NCI-H748 treated with DMSO at 0.1 percent for 48 hours (cell line): ENCODE data around the gene IL1RL2.

Source experiments
- DNase-seq: peaks from one replicate; lab custom pipeline; 2025; lab: John Stamatoyannopoulos, UW

The IL1RL2 gene

DNA sequence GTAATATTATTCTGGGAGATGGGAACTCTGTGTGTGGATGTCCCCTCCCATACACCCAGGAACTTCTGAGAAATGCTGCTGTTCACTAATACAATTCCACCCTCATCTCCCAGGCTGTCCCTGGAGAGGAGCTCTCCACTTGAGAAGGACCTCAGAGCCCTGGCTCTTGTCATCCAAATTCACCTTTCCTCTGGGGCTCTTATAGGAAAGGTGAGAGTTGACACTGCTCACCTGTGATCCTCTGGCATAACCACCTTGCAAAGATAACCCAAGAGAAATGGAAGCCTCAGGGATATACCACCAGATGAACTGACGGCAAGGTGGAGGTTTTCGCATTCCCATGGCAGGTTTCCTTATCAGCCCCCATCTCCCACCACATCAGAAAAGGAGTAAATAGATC lies 52.0 kb downstream of the IL1RL2 start:
- no peak for DNase-seq

GRCh38 chr2:102239344-102239743 lies 52.5 kb downstream of the IL1RL2 start:
- DNase-seq: no peak

DNA sequence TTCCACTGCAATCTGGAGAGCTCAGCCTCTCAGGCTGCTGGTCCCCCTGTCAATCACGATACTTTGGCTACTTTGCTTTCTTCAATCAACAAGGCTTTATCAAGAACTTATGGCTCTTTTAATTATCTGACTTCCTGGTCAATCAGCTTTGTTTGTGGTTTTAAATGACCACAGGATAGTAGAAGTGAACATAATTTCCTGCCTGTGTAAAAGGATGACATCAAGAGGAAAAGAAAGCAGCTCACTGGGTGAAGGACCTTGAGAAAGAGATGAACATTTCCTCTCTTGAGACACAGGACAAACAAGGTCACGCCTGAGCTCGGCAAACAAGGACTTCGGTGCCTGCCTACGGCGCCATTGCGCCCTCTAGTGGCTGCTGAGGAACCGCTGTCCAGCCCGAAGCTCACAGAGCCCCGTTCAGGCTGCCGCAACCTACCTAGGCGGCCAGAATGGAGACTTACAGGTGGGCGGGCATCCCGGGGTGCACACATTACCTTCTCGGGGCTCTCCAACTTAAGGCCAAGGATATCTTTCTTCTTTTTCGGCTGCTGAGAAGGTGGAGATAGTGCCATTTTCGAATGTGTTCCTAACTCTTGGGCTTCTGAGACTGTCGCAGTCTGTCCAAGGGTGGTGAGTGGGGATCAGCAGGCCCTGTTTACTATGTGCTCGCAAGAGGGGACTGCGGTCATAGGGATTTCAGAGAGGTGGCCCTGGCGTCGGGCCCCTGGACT lies 54.0 kb downstream of the IL1RL2 start:
- DNase-seq: peak; percentile 17

GRCh38 chr2:102241616-102242305 lies 54.9 kb downstream of the IL1RL2 start:
- DNase-seq: no peak

DNA sequence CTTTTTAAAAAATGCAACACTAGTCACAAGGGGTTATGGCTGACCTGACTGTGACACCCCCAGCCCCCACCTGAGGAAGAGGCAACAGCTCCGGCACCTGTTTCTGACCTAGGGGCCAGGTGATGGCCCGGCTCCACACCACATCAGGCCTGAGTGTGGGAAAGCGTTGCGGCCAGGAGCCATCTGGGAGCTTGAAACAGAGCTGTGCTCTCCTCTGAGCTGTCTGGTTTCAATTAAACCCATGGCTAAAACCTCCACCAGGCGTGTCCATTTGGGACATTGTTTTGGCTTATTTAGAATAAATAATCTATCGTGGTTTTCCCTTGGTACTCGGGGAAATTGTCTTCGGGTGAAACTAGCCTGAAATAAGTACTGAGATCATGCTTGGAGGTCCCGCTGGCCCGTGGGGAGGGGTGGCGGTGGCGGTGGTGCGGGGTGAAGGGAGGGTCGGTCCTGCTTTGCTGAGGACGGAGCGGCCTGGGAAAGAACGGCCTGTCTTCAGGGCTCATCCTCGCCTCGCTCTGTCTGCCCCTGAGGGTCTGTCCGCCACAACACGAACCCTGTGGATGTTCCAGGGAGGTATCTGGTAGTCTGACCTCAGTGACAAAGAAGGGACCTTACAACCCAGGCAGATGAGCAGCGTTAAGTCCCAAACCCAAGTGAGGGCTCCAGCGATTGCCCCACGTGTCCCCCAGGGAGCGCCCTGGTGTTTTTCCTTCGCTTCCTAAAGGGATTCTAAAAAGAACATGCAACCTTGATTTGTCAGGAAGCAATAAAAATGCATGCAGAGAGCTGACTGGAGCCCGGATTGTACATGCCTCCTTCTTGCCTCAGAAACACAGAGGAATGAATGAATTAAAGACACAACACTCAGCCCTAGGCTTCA lies 58.7 kb downstream of the IL1RL2 start:
- DNase-seq: no peak

DNA sequence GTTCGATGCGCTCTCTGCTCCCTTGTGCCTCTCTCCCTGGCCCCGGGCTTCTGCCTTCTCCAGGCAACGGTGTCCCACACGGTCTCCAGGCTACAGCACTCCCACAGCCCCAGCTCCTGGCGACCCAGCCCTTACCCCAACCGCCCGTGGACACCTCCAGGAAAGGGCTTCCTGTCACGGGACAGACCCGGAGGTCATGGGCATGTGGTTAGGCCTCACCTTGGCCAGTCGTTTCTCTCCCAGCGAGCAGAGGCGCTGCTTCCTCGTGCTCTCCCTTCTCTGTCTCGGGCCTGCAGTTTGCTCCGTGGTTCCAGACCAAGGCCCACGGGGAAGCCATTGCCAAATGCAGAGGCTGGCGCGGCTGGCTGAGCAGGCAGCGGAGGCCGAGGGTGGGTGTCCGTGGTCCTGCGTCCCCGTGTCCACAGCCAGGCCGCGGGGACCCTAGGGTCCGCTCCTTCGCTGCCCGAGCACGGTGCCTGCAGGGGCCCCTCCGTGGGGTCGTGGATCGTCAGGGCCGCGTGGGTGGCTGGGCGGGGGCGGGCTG lies 63.5 kb downstream of the IL1RL2 start:
- no peak for DNase-seq

DNA sequence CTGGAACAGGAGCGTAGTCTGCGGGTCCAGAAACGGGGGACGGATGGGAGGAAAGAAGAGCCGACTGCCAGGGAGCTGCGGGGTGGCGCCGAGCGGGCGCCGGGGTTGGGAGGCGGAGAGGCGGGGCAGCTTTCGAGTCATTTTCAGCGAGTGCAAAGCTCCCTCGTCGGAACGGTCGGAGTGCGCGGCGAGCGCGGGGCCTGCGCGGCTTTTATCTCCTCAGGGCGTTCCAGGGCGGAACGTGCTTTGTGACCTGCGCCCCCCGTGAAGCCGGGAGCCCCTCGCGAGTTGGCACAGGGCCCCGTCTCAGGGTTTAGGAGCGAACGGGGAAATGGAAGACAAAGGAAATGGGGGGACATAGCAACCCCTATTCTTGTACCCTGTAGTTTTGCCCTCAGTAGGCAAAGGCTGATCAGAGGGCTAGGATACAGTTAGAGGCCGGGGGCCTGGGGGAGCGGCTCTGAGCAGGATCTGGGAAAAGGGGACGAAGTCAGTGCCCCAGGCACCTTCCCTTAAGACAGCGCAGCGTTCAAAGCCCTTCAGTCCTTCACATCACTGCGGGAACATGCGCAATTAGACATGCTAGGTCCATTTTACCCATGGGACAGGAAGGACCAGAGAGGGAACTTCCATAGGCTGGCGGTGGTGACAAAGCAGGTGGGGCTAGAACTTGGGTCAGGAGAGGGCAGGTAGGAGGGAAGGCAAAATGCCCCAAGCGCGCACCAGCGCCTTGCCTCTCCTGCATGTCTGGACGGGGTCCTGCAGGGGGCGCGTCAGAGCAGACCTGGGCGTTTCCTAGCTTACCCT lies 64.4 kb downstream of the IL1RL2 start:
- no peak for DNase-seq

DNA sequence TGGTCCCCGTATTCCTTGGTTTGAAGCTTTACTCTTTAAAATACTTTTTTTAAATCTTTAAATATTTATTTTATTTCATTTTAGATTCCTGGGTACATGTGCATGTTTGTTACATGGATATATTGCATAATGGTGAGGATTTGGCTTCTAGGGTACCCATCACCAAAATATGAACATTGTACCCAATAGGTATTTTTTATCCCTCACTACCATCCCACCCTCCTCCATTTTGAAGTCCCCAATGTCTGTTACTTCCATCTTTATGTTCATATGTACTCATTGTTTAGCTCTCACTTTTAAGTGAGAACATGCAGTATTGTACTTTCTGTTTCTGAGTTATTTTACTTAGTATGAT lies 65.0 kb downstream of the IL1RL2 start:
- no peak for DNase-seq

DNA sequence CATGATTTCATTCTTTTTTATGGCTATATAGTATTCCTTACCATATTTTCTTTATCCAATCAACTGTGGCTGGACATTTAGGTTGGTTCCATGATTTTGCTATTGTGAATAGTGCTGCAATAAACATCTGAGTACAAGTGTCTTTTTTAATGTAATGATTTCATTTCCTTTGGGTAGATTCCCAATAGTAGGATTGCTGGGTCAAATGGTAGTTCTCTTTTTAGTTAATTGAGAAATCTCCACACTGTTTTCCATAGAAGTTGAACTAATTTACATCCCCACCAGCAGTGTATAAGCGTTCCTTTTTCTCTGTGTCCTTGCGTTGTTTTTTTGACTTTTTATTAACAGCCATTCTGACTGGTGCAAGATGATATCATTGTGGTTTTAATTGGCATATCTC lies 65.4 kb downstream of the IL1RL2 start:
- DNase-seq: no peak

DNA sequence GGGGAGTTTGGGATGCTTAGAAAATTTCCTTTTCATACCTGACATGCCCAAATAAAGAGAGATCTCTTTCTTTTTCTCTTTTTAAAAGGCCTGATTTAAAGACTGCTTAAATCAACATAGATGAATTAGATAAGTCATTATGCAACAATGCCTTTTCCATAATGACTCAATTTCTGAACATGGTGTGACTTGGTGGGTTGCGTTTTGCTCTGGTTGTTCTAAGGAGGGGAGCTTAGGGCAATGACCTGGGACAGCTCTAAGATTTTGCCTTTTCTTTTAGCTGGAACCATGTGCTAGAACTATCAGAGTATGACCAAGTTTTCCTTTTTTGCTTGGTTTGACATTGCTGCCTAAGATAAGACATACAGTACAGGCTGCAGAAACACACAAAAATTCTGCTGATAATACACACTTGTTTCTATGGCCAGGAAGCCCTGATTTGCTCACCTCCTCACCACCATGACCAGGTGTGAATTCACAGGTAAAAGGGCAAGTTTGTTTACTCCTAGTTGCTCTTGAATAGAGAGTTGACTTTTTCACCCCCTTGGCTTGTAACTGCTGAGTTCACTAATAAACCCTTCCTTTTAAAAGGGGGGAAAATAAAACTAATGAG lies 66.4 kb downstream of the IL1RL2 start:
- DNase-seq: no peak

DNA sequence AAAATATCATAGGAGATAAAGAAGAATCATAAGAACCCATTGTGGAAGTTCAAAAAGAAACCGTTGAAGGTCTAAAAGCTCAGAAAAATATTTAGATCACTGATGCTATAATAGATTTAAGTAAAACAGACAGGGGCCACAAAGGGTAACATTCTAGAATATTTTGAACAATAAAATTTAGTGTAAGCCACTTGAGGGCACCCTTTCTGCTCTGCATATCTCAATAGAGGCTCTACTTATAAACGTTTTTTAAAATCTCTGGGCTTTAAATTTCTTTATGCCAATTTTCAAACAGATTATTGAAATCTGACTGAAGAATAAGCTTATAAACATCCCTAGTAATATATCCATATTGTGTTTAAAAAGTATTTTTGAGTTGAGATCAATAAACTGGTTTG lies 66.9 kb downstream of the IL1RL2 start:
- DNase-seq: no peak

GRCh38 chr2:102256276-102256675 lies 69.5 kb downstream of the IL1RL2 start:
- DNase-seq: no peak

DNA sequence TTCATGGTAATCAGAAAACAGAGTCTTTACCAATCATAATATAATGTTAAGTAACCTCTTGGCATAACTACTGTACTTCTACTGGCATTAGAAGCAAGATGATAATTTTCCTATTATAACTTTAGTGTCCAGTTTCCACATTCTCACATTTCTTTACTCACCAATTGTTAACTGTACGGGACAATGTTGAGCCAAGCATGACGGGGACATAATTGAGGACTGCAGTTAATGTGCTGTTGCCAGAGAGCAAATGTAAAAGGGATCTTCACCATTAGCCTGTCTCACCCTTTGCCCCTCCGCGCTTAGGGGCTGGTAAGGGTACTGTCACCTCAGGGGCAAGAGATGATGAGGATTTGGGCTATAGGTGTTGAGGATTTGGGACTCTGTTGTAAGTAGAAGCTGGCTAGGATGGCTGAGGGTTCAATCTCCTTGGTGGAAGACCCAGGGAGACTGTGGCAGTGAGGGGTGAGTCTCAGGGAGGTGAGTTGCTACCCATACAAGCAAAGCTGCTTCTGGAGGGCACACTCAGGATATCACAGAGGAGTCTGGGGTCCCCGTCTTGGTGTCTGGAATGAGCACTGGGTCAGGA lies 70.1 kb downstream of the IL1RL2 start:
- DNase-seq: no peak

DNA sequence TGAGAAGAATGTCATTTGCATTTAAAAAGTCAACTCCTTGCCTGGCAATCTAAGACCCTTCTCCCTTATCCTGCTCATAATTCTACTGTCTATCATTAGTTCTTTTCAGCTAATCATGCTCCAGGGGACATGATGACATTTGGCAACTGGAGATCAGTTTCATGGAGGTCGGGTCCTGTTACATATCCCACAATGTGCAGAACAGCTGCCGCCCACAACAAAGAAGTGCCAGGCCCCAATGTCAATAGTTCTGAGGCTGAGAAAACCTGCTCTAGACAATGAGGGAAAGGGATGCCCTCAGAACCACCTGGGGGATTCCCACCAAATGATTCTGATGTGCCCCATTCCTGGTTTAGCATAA lies 71.2 kb downstream of the IL1RL2 start:
- no peak for DNase-seq

- no peak for DNase-seq
Observed at GRCh38 chr2:102258386-102259074, 71.7 kb downstream of the IL1RL2 start.

- DNase-seq: no peak
Observed at GRCh38 chr2:102261467-102262135, 74.8 kb downstream of the IL1RL2 start.

DNA sequence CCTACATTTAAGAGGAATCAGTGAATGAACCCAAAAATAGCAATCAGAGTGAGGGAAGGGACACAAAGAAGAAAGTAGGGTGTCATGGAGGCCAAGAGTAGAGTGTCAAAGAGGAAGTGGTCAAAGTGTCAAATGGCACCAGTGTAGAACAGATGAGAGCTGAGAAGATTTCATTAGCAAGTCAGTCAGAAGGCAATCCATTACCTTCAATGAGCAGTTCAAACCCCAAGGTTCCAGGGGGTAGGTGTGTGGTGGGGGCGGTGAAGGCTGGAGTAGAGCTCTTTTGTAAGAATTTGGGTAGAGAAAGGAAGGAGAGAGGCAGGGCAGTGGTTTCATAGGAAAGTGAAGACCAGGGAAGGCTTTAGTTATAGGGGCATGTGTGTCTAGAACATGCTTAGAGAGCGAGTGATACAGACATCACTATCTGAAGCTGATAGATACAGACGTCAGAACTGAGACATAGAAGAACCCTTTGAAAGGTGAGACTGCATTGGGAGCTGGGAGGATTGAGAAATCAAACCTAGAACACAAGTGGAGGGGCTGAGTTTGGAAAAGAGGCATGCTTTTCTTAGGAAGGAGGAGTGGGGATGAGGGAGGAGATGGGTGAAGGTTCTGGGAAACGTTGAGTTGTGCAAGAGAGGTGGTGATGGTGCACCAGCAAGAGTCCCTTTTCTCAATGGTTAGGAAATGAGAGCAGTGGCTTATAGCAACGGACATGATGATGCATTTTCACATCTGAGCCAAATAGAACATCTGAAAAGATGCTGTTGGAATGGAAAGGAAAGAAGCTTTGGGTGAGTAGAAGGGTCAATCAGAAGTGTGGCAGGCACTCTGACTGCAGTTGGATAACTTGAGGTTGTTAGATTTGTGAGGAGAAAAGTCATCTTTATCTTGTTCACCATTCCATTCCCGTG lies 75.7 kb downstream of the IL1RL2 start:
- no peak for DNase-seq

GRCh38 chr2:102264952-102265351 lies 78.1 kb downstream of the IL1RL2 start:
- DNase-seq: no peak

DNA sequence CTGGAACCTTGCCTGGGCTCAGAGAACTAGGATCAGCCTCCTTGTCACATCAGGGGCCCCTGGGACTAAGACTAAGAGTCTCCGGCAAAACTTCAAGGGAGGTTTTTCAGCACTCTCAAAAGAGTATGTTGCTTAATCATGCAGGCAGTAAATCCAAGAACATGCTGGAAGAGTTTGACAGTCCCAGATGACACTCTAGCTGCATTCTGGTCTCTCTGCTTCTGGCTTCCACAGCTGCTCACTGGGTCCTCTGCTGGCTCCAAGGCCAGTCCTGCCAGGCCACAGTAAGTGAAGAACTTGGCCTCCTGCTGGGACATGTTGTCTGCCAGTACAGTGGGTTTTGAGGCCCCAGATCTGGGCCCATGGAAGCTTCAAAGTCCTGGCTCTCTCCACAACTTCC lies 79.4 kb downstream of the IL1RL2 start:
- no peak for DNase-seq
